ENCODE results near the gene DLL1. TPM values are rescaled to one million over a fixed set of nuclear protein-coding genes. Genes with fewer than 3 reads are reported as not detected.

The DLL1 gene
- total RNA-seq, 4 donors from 2014 or later = 4.4 to 21.3 (median 13.4) TPM

GRCh38 chr6:170289180-170289931 is 1.5 kb downstream of the DLL1 start:
- TF ChIP-seq CTCF (IDR thresholded peaks at IDR 0.05; ENCODE audit: low read depth) = no peak

- no peak for TF ChIP-seq CTCF (IDR thresholded peaks at IDR 0.05; ENCODE audit: low read depth)
Measured at GRCh38 chr6:170288852-170289179, 2.1 kb downstream of the DLL1 start.

- no peak for TF ChIP-seq CTCF (IDR thresholded peaks at IDR 0.05; ENCODE audit: low read depth)
Measured at GRCh38 chr6:170288091-170288631, 2.7 kb downstream of the DLL1 start.

- no peak for TF ChIP-seq CTCF (IDR thresholded peaks at IDR 0.05; ENCODE audit: low read depth)
Measured at GRCh38 chr6:170287371-170287876, 3.5 kb downstream of the DLL1 start.

- no peak for TF ChIP-seq CTCF (IDR thresholded peaks at IDR 0.05; ENCODE audit: low read depth)
Measured at GRCh38 chr6:170286934-170287265, 4.0 kb downstream of the DLL1 start.

- TF ChIP-seq CTCF (IDR thresholded peaks at IDR 0.05; ENCODE audit: low read depth) = no peak
Measured at GRCh38 chr6:170286246-170286933, 4.5 kb downstream of the DLL1 start.

- no peak for TF ChIP-seq CTCF (IDR thresholded peaks at IDR 0.05; ENCODE audit: low read depth)
Measured at GRCh38 chr6:170285482-170285881, 5.4 kb downstream of the DLL1 start.
